ENCODE measurements around the gene STAG1. TPM values are rescaled to one million over a fixed set of nuclear protein-coding genes. Genes with fewer than 3 reads are reported as not detected.
"Not testable (repeated sequence)": the region's sequence is repeated elsewhere in the genome, so short reads cannot be mapped to it uniquely, and the experiment has no call there.

STAG1 gene
- total RNA-seq, 2 donors from 2014 or later: 38.2 to 43.5 TPM

- no peak overlapping the region for H3K9ac ChIP-seq (ENCODE audit: low read depth in 2 of 2, low read length in 2 of 2)
- no peak overlapping the region for H3K4me3 ChIP-seq
- no peak for TF ChIP-seq CTCF (IDR thresholded peaks at IDR 0.05)
- H3K9me3 ChIP-seq: no peaks in the 10 kb centered on the region
- no peak for DNase-seq
- no peaks in the 10 kb centered on the region for H3K36me3 ChIP-seq
- no peaks in the 10 kb centered on the region for H3K4me1 ChIP-seq
- intact Hi-C loops (cut with DNase I): no loop called here
- H3K27me3 ChIP-seq: no peaks in the 10 kb centered on the region
- no peak overlapping the region for H3K27ac ChIP-seq
Observed at GRCh38 chr3:136725468-136725867, 26.7 kb downstream of the STAG1 start.

GRCh38 chr3:136722916-136723315 lies 29.3 kb downstream of the STAG1 start:
- H3K9me3 ChIP-seq; H3K27me3 ChIP-seq; H3K4me3 ChIP-seq; intact Hi-C loops (cut with DNase I); H3K4me1 ChIP-seq; H3K9ac ChIP-seq (ENCODE audit: low read depth in 2 of 2, low read length in 2 of 2); H3K36me3 ChIP-seq; H3K27ac ChIP-seq; DNase-seq: not testable (repeated sequence)

GRCh38 chr3:136722399-136722798 lies 29.8 kb downstream of the STAG1 start:
- H3K4me1 ChIP-seq; intact Hi-C loops (cut with DNase I); DNase-seq; H3K4me3 ChIP-seq; H3K27ac ChIP-seq; H3K27me3 ChIP-seq; H3K36me3 ChIP-seq; H3K9me3 ChIP-seq; H3K9ac ChIP-seq (ENCODE audit: low read depth in 2 of 2, low read length in 2 of 2): not testable (repeated sequence)

- H3K27me3 ChIP-seq: no peaks in the 10 kb centered on the region
- intact Hi-C loops (cut with DNase I): no loop called here
Observed at GRCh38 chr3:136720091-136720490, 32.1 kb downstream of the STAG1 start.

GRCh38 chr3:136716629-136717028 lies 35.5 kb downstream of the STAG1 start:
- Histone ChIP-seq H3K27ac (no peak overlapping the region), H3K9me3 (no peaks in the 10 kb centered on the region), H3K36me3 (no peaks in the 10 kb centered on the region), H3K9ac (ENCODE audit: low read depth in 2 of 2, low read length in 2 of 2) (no peak overlapping the region), H3K4me1 (no peaks in the 10 kb centered on the region), H3K4me3 (no peak overlapping the region), H3K27me3 (no peaks in the 10 kb centered on the region)
- intact Hi-C loops (cut with DNase I): no loop called here
- DNase-seq: no peak
- no peak for TF ChIP-seq CTCF (IDR thresholded peaks at IDR 0.05)

More at GRCh38 chr3:136720091-136720490, 32.1 kb downstream of the STAG1 start:
- TF ChIP-seq CTCF (IDR thresholded peaks at IDR 0.05): no peak
- no peak for DNase-seq
- H3K27ac ChIP-seq: no peak overlapping the region
- H3K9me3 ChIP-seq: no peaks in the 10 kb centered on the region
- H3K9ac ChIP-seq (ENCODE audit: low read depth in 2 of 2, low read length in 2 of 2): no peak overlapping the region
- no peak overlapping the region for H3K4me3 ChIP-seq
- H3K36me3 ChIP-seq: no peaks in the 10 kb centered on the region
- H3K4me1 ChIP-seq: no peaks in the 10 kb centered on the region

GRCh38 chr3:136714020-136714419 lies 38.2 kb downstream of the STAG1 start:
- intact Hi-C loops (cut with DNase I): no loop called here
- Histone ChIP-seq H3K27me3 (no peaks in the 10 kb centered on the region), H3K9ac (ENCODE audit: low read depth in 2 of 2, low read length in 2 of 2) (no peak overlapping the region), H3K4me1 (no peaks in the 10 kb centered on the region), H3K36me3 (no peaks in the 10 kb centered on the region), H3K27ac (no peak overlapping the region), H3K4me3 (no peak overlapping the region), H3K9me3 (no peaks in the 10 kb centered on the region)
- TF ChIP-seq CTCF (IDR thresholded peaks at IDR 0.05): no peak
- no peak for DNase-seq

GRCh38 chr3:136712941-136713340 lies 39.2 kb downstream of the STAG1 start:
- Histone ChIP-seq H3K27ac (no peak overlapping the region), H3K36me3 (no peaks in the 10 kb centered on the region), H3K9me3 (no peaks in the 10 kb centered on the region), H3K4me1 (no peaks in the 10 kb centered on the region), H3K9ac (ENCODE audit: low read depth in 2 of 2, low read length in 2 of 2) (no peak overlapping the region), H3K4me3 (no peak overlapping the region), H3K27me3 (no peaks in the 10 kb centered on the region)
- no peak for TF ChIP-seq CTCF (IDR thresholded peaks at IDR 0.05)
- DNase-seq: no peak
- intact Hi-C loops (cut with DNase I): no loop called here

- H3K27me3 ChIP-seq; H3K36me3 ChIP-seq; intact Hi-C loops (cut with DNase I); DNase-seq; H3K27ac ChIP-seq; H3K4me3 ChIP-seq; H3K9ac ChIP-seq (ENCODE audit: low read depth in 2 of 2, low read length in 2 of 2); H3K9me3 ChIP-seq; H3K4me1 ChIP-seq: not testable (repeated sequence)
Observed at GRCh38 chr3:136711888-136712287, 40.3 kb downstream of the STAG1 start.
